CD4-positive, alpha-beta memory T cell (primary cell): ENCODE measurements around the gene CNDP1. TPM values are rescaled to one million over a fixed set of nuclear protein-coding genes. Genes with fewer than 3 reads are reported as not detected.

Source experiments
- CTCF ChIA-PET: fragments of 350-600 bp; sonication (Branson Sonifier 250); formaldehyde crosslinking; loops from one replicate; lab custom pipeline; 2021; ENCODE audit warnings: inconsistent platforms; ENCODE audit not compliant: partially characterized antibody; lab: Charles Lee
- POLR2A ChIA-PET: fragments of 350-600 bp; sonication (Branson Sonifier 250); formaldehyde crosslinking; loops from one replicate; lab custom pipeline; 2021; ENCODE audit not compliant: partially characterized antibody; lab: Charles Lee
- DNase-seq, 5 donors: peaks; one replicate each; pipeline versions ENCODE4 v3.0.0 to v3.0.0-alpha.2; 2020 to 2022; ENCODE audit warnings: mixed read lengths in 1 of 5
- H3K27ac ChIP-seq: one replicate; pipeline ENCODE4 v1.7.0; 2013; ENCODE audit warnings: low read depth, low read length
- H3K27me3 ChIP-seq: 2 replicates; pipeline ENCODE4 v1.7.0; 2013; ENCODE audit warnings: mild to moderate bottlenecking, low read length, moderate library complexity; ENCODE audit not compliant: insufficient read depth
- H3K36me3 ChIP-seq: 2 replicates; pipeline ENCODE4 v1.7.0; 2013; ENCODE audit warnings: mild to moderate bottlenecking, low read length, moderate library complexity; ENCODE audit not compliant: insufficient read depth
- H3K4me1 ChIP-seq: 2 replicates; pipeline ENCODE4 v1.7.0; 2013; ENCODE audit warnings: mild to moderate bottlenecking, low read length, moderate library complexity; ENCODE audit not compliant: insufficient read depth
- H3K4me3 ChIP-seq, 2 donors: one replicate each; pipeline ENCODE4 v1.7.0; 2013; ENCODE audit warnings: low read length in 2 of 2, mild to moderate bottlenecking in 1 of 2
- H3K9me3 ChIP-seq, 2 donors: one replicate each; pipeline ENCODE4 v1.7.0; 2013; ENCODE audit warnings: low read length in 2 of 2, control low read depth in 1 of 2; ENCODE audit not compliant: control insufficient read depth in 1 of 2
- H3K27ac Mint-ChIP-seq, 7 donors: one replicate each; pipeline ENCODE4 v1.8.0; 2020 to 2021; ENCODE audit warnings: mixed read lengths in 7 of 7, mild to moderate bottlenecking in 6 of 7, inconsistent platforms in 3 of 7, moderate library complexity in 3 of 7
- H3K27me3 Mint-ChIP-seq, 2 donors: one replicate each; pipeline ENCODE4 v1.8.0; 2020 to 2021; ENCODE audit warnings: mixed read lengths in 2 of 2
- H3K36me3 Mint-ChIP-seq, 2 donors: one replicate each; pipeline ENCODE4 v1.8.0; 2020 to 2021; ENCODE audit warnings: mixed read lengths in 2 of 2, inconsistent platforms in 1 of 2, mild to moderate bottlenecking in 1 of 2
- H3K4me1 Mint-ChIP-seq, 4 donors: one replicate each; pipeline ENCODE4 v1.8.0; 2020 to 2021; ENCODE audit warnings: mixed read lengths in 4 of 4, mild to moderate bottlenecking in 1 of 4
- H3K4me3 Mint-ChIP-seq, 8 donors: one replicate each; pipeline ENCODE4 v1.8.0; 2020 to 2021; ENCODE audit warnings: mixed read lengths in 8 of 8, mild to moderate bottlenecking in 7 of 8, moderate library complexity in 6 of 8, inconsistent platforms in 3 of 8
- H3K9me3 Mint-ChIP-seq, 8 donors: one replicate each; pipeline ENCODE4 v1.8.0; 2020 to 2021; ENCODE audit warnings: mixed read lengths in 8 of 8, mild to moderate bottlenecking in 5 of 8, inconsistent platforms in 3 of 8, moderate library complexity in 1 of 8
- intact Hi-C: fragments of 100-400 bp; cut with micrococcal nuclease; formaldehyde crosslinking; loops from one replicate; pipeline ENCODE4 v1.15.1; 2023
- polyA plus RNA-seq, 2 donors: library from polyadenylated mRNA; unstranded; fragments of 300-500 nt; fragmentation: Illumina TruSeq; gene quantifications; one replicate each; pipeline ENCODE4 v1.2.3, GENCODE V29; 2021
- total RNA-seq, 2 experiments: library from RNA; stranded (reverse); gene quantifications; one replicate each; pipeline ENCODE4 v1.2.3, GENCODE V29; 2021

CNDP1 gene
- total and polyA plus RNA-seq, 4 experiments from 2014 or later, result not detected

- H3K4me1 ChIP-seq, result no peaks in the 10 kb centered on the region
- no peaks in the 10 kb centered on the region for H3K36me3 Mint-ChIP-seq
- H3K27me3 Mint-ChIP-seq, result no peaks in the 10 kb centered on the region
- no peak overlapping the region for H3K27ac Mint-ChIP-seq
- H3K9me3 ChIP-seq, result no peaks in the 10 kb centered on the region
- no peaks in the 10 kb centered on the region for H3K27me3 ChIP-seq
- no peak overlapping the region for H3K4me3 Mint-ChIP-seq
- no peaks in the 10 kb centered on the region for H3K36me3 ChIP-seq
- CTCF ChIA-PET, result no interaction called here
- no peaks in the 10 kb centered on the region for H3K9me3 Mint-ChIP-seq
- POLR2A ChIA-PET, result no interaction called here
- no peak overlapping the region for H3K4me3 ChIP-seq
- no peaks in the 10 kb centered on the region for H3K4me1 Mint-ChIP-seq
- no peak overlapping the region for H3K27ac ChIP-seq
- DNase-seq, result no peak
- intact Hi-C loops, result no loop called here
These were observed 5.8 kb upstream of the CNDP1 start for GRCh38 chr18:74528478-74528877.

DNA sequence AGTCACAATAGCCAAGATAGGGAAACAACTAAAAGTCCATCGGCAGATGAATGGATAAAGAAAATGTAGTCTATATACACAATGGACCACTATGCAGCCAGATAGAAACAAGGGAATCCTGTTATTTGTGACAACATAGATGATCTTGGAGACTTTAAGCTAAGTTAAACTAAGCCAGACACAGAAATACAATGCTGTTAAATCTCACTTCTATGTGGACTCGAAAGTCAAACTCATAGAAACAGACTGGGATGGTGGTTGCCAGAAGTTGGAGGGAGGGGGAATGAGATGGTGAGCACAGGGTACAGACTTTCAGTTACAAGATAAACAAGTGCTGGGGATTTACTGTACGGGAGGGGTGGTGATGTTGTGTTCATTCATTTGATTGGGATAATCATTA, 5.4 kb upstream of the CNDP1 start:
- no peak overlapping the region for H3K27ac Mint-ChIP-seq
- ChIA-PET CTCF (no interaction called here), POLR2A (no interaction called here)
- no peaks in the 10 kb centered on the region for H3K27me3 Mint-ChIP-seq
- no peaks in the 10 kb centered on the region for H3K36me3 Mint-ChIP-seq
- no peaks in the 10 kb centered on the region for H3K4me1 ChIP-seq
- no peak for DNase-seq
- H3K4me1 Mint-ChIP-seq, result no peaks in the 10 kb centered on the region
- H3K9me3 ChIP-seq, result no peaks in the 10 kb centered on the region
- intact Hi-C loops, result no loop called here
- H3K36me3 ChIP-seq, result no peaks in the 10 kb centered on the region
- H3K4me3 ChIP-seq, result no peak overlapping the region
- no peaks in the 10 kb centered on the region for H3K9me3 Mint-ChIP-seq
- H3K27me3 ChIP-seq, result no peaks in the 10 kb centered on the region
- H3K4me3 Mint-ChIP-seq, result no peak overlapping the region
- no peak overlapping the region for H3K27ac ChIP-seq

- Histone ChIP-seq H3K4me1 (no peaks in the 10 kb centered on the region), H3K9me3 (no peaks in the 10 kb centered on the region), H3K4me3 (no peak overlapping the region), H3K36me3 (no peaks in the 10 kb centered on the region), H3K27me3 (no peaks in the 10 kb centered on the region), H3K27ac (no peak overlapping the region)
- H3K4me3 Mint-ChIP-seq, result no peak overlapping the region
- H3K4me1 Mint-ChIP-seq, result no peaks in the 10 kb centered on the region
- no peaks in the 10 kb centered on the region for H3K36me3 Mint-ChIP-seq
- no peak overlapping the region for H3K27ac Mint-ChIP-seq
- H3K27me3 Mint-ChIP-seq, result no peaks in the 10 kb centered on the region
- H3K9me3 Mint-ChIP-seq, result no peaks in the 10 kb centered on the region
- intact Hi-C loops, result no loop called here
- no peak for DNase-seq
- CTCF ChIA-PET, result no interaction called here
- POLR2A ChIA-PET, result no interaction called here
These were observed 4.9 kb upstream of the CNDP1 start for GRCh38 chr18:74529378-74529777.

DNA sequence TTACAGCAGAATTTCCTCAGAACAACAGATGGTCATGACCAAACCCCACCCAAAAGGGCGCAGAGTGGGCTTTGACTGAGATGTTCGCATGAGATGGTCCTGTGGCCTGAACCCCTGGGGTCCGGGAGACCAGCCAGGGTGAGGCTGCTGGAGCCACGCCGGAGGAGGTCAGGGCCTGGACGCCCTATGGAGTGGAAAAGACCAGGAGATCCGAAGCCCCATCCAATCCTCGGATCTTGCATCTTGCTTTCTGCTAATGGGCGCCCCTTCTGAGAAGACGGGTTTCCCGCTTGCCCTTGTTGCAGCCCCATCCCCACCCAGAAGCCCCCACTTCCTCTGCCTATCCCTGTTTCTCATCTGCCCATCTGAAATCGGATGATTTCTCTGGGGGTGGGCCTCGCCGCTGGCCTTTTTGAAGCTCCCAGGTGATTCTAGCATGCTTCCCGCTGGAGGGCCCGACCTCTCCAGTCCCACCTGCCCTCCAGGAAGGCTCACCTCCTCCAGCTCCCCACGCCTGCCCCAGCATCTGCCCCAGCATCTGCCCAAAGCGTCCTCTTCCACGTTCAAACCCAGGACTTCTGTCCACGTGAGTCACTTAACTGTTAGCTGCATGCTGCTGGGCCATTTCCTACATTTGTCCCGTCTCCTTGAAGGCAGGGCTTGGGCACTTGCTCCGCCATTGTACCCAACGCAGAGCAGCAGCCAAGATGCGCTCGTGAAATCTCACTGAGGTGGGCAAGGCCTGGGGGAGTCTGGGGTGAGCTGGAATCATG, 4.3 kb upstream of the CNDP1 start:
- Mint-ChIP-seq H3K27me3 (no peaks in the 10 kb centered on the region), H3K36me3 (no peaks in the 10 kb centered on the region), H3K27ac (no peak overlapping the region), H3K9me3 (no peaks in the 10 kb centered on the region), H3K4me3 (no peak overlapping the region), H3K4me1 (no peaks in the 10 kb centered on the region)
- DNase-seq, result no peak
- Histone ChIP-seq H3K27me3 (no peaks in the 10 kb centered on the region), H3K9me3 (no peaks in the 10 kb centered on the region), H3K27ac (no peak overlapping the region), H3K4me1 (no peaks in the 10 kb centered on the region), H3K4me3 (no peak overlapping the region), H3K36me3 (no peaks in the 10 kb centered on the region)
- CTCF ChIA-PET, result no interaction called here
- intact Hi-C loops, result no loop called here
- POLR2A ChIA-PET, result no interaction called here

- Mint-ChIP-seq H3K9me3 (no peaks in the 10 kb centered on the region), H3K4me1 (no peaks in the 10 kb centered on the region), H3K27ac (no peak overlapping the region), H3K36me3 (no peaks in the 10 kb centered on the region), H3K4me3 (no peak overlapping the region), H3K27me3 (no peaks in the 10 kb centered on the region)
- H3K36me3 ChIP-seq, result no peaks in the 10 kb centered on the region
- intact Hi-C loops, result no loop called here
- no peaks in the 10 kb centered on the region for H3K9me3 ChIP-seq
- no peak overlapping the region for H3K27ac ChIP-seq
- H3K4me3 ChIP-seq, result no peak overlapping the region
- no peaks in the 10 kb centered on the region for H3K4me1 ChIP-seq
- CTCF ChIA-PET, result no interaction called here
- POLR2A ChIA-PET, result no interaction called here
- DNase-seq, result no peak
- no peaks in the 10 kb centered on the region for H3K27me3 ChIP-seq
These were observed 3.8 kb upstream of the CNDP1 start for GRCh38 chr18:74530584-74530862.

DNA sequence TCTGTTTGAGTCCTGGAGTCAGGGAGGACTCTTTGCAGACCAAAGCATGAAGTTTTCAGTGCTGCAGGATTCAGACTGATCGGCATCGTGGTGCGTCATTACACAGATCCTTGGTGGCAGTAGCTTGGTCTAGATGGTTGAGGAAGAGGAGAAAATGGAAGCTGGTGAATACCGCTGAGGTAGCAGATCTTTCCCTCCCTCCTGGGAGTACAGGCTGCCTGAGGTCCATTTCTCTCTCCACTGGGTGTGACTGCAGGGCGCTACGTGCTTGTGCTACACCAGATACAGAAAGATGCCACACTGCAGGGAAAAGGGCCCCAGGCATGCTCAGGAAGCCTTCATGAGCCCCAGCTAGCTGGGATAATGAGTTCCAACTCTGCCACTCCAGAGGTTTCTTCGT, 3.3 kb upstream of the CNDP1 start:
- Mint-ChIP-seq H3K27ac (no peak overlapping the region), H3K4me3 (no peak overlapping the region), H3K36me3 (no peaks in the 10 kb centered on the region), H3K4me1 (peaks cover 0 to 1% (median 0%) of the 10 kb centered on the region in 4 donors), H3K27me3 (peaks cover 0 to under 1% of the 10 kb centered on the region in 2 donors), H3K9me3 (peaks cover 0 to under 1% (median 0%) of the 10 kb centered on the region in 8 donors)
- Histone ChIP-seq H3K9me3 (no peaks in the 10 kb centered on the region), H3K36me3 (no peaks in the 10 kb centered on the region), H3K27me3 (no peaks in the 10 kb centered on the region), H3K4me3 (no peak overlapping the region), H3K4me1 (no peaks in the 10 kb centered on the region), H3K27ac (no peak overlapping the region)
- POLR2A ChIA-PET, result no interaction called here
- CTCF ChIA-PET, result interaction anchor here (1.2 kb wide), 1 partner anchor 21 kb away, joined by 5 read pairs; no protein-coding TSS in a partner anchor
- intact Hi-C loops, result no loop called here
- no peak for DNase-seq

- peaks cover 0 to 4% (median 0%) of the 10 kb centered on the region in 8 donors for H3K9me3 Mint-ChIP-seq
- Histone ChIP-seq H3K27ac (no peak overlapping the region), H3K36me3 (no peaks in the 10 kb centered on the region), H3K4me3 (no peak overlapping the region), H3K4me1 (peaks cover 8% of the 10 kb centered on the region), H3K9me3 (no peaks in the 10 kb centered on the region), H3K27me3 (no peaks in the 10 kb centered on the region)
- DNase-seq, result no peak
- no peak overlapping the region for H3K4me3 Mint-ChIP-seq
- peaks cover 6 to 15% (median 10%) of the 10 kb centered on the region in 4 donors for H3K4me1 Mint-ChIP-seq
- intact Hi-C loops, result no loop called here
- H3K36me3 Mint-ChIP-seq, result no peaks in the 10 kb centered on the region
- H3K27ac Mint-ChIP-seq, result no peak overlapping the region
- ChIA-PET POLR2A (no interaction called here), CTCF (no interaction called here)
- peaks cover 3 to 4% of the 10 kb centered on the region in 2 donors for H3K27me3 Mint-ChIP-seq
These were observed 1.7 kb upstream of the CNDP1 start for GRCh38 chr18:74532511-74533025.
